OCI-LY3 (cell line): ENCODE data around the gene KCNA1.

Experiments
- EZH2phosphoT487 ChIP-seq: fragments of 200-600 bp; shearing (Covaris generic); IDR thresholded peaks from 2 replicates; pipeline ENCODE4 v1.6.1; 2018; ENCODE audit warnings: antibody characterized with exemption, mixed run types, low read depth
- TF ChIP-seq, protein P1 (sequence below): fragments of 200-600, 300-600 bp; sonication (generic); IDR thresholded peaks from 2 replicates; pipeline ENCODE4 v1.5.1; 2014; ENCODE audit warnings: antibody characterized with exemption, low read length, low read depth

DNA sequence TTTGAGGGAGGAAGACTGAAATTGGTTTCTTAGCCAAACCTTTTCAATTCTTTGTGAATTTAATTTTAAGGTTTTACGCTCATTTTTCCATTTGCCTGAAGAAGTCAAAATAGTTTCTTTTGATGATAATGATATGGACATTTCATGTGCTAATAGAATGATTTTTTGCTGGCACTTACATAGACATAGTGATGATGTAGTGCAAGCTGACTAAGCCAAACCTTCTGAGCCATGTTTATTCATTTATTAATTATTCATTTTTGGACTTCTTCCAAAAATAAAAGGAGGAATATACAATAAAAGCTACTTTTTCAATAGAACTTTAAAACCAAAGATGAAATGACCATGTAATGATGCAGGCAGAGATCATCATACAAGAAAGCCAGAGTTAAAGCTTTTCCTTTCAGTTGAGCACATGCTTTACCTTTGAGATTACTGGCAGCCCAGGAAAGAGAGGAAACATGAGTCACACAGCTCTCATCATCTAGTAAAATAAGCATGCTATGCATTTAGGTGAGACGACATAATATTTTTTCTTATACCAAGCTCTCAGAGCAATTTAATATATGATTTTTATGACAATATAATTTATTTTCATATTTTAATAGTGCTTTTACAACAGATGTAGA, 24.8 kb downstream of the KCNA1 start:
- TF ChIP-seq, protein P1, sequence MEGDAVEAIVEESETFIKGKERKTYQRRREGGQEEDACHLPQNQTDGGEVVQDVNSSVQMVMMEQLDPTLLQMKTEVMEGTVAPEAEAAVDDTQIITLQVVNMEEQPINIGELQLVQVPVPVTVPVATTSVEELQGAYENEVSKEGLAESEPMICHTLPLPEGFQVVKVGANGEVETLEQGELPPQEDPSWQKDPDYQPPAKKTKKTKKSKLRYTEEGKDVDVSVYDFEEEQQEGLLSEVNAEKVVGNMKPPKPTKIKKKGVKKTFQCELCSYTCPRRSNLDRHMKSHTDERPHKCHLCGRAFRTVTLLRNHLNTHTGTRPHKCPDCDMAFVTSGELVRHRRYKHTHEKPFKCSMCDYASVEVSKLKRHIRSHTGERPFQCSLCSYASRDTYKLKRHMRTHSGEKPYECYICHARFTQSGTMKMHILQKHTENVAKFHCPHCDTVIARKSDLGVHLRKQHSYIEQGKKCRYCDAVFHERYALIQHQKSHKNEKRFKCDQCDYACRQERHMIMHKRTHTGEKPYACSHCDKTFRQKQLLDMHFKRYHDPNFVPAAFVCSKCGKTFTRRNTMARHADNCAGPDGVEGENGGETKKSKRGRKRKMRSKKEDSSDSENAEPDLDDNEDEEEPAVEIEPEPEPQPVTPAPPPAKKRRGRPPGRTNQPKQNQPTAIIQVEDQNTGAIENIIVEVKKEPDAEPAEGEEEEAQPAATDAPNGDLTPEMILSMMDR = no peak
- no peak for TF ChIP-seq EZH2phosphoT487
